H9 (cell line): Measurements from ENCODE around the gene BEST1. TPM values are rescaled to one million over a fixed set of nuclear protein-coding genes. Genes with fewer than 3 reads are reported as not detected.

ENCODE experiments used
- DNase-seq: peaks from one replicate; pipeline ENCODE4 v3.0.0-alpha.2; 2017
- H2AFZ ChIP-seq: one replicate; pipeline ENCODE4 v1.6.1; 2013; ENCODE audit warnings: mild to moderate bottlenecking, low read length, control low read depth, moderate library complexity
- H2AK5ac ChIP-seq: 2 replicates; pipeline ENCODE4 v1.6.1; 2013; ENCODE audit warnings: low read length, control low read depth, mixed read lengths; ENCODE audit not compliant: insufficient read length
- H2BK120ac ChIP-seq: one replicate; pipeline ENCODE4 v1.6.1; 2013; ENCODE audit warnings: low read depth, mild to moderate bottlenecking, low read length, control low read depth, inconsistent platforms; ENCODE audit not compliant: poor library complexity, severe bottlenecking
- H2BK12ac ChIP-seq: 2 replicates; pipeline ENCODE4 v1.6.1; 2013; ENCODE audit warnings: low read length, control low read depth, mixed read lengths, low read depth; ENCODE audit not compliant: insufficient read length
- H2BK15ac ChIP-seq: 2 replicates; pipeline ENCODE4 v1.6.1; 2013; ENCODE audit warnings: low read depth, low read length, control low read depth
- H2BK20ac ChIP-seq: one replicate; pipeline ENCODE4 v1.6.1; 2013; ENCODE audit warnings: low read depth, mild to moderate bottlenecking, low read length, control low read depth, inconsistent platforms; ENCODE audit not compliant: poor library complexity, severe bottlenecking
- H2BK5ac ChIP-seq: 2 replicates; pipeline ENCODE4 v1.6.1; 2013; ENCODE audit warnings: low read length, control low read depth, mixed read lengths; ENCODE audit not compliant: insufficient read length
- H3K14ac ChIP-seq: 2 replicates; pipeline ENCODE4 v1.6.1; 2013; ENCODE audit warnings: low read length, control low read depth; ENCODE audit not compliant: insufficient read depth
- H3K18ac ChIP-seq: 2 replicates; pipeline ENCODE4 v1.6.1; 2013; ENCODE audit warnings: low read depth, mild to moderate bottlenecking, mixed read lengths, low read length, control low read depth; ENCODE audit not compliant: insufficient read length
- H3K23ac ChIP-seq: 2 replicates; pipeline ENCODE4 v1.6.1; 2013; ENCODE audit warnings: low read length, control low read depth, mixed read lengths, low read depth; ENCODE audit not compliant: insufficient read length
- H3K23me2 ChIP-seq: 2 replicates; pipeline ENCODE4 v1.6.1; 2013; ENCODE audit warnings: low read depth, mild to moderate bottlenecking, mixed read lengths, low read length, control low read depth; ENCODE audit not compliant: insufficient read length, poor library complexity, severe bottlenecking
- H3K27ac ChIP-seq: 2 replicates; pipeline ENCODE4 v1.5.1; 2013; ENCODE audit warnings: low read length, control low read depth, mixed read lengths, low read depth; ENCODE audit not compliant: insufficient read length
- H3K27me3 ChIP-seq: 2 replicates; pipeline ENCODE4 v1.6.1; 2013; ENCODE audit warnings: low read length, control low read depth, inconsistent platforms; ENCODE audit not compliant: insufficient read depth
- H3K4ac ChIP-seq: 2 replicates; pipeline ENCODE4 v1.6.1; 2013; ENCODE audit warnings: low read depth, mild to moderate bottlenecking, control low read depth, inconsistent platforms, low read length, moderate library complexity
- H3K4me1 ChIP-seq: 2 replicates; pipeline ENCODE4 v1.6.1; 2013; ENCODE audit warnings: low read length, control low read depth, inconsistent platforms; ENCODE audit not compliant: insufficient read depth
- H3K4me2 ChIP-seq: 2 replicates; pipeline ENCODE4 v1.6.1; 2013; ENCODE audit warnings: low read length, control low read depth, mixed read lengths; ENCODE audit not compliant: insufficient read length, insufficient read depth
- H3K56ac ChIP-seq: 2 replicates; pipeline ENCODE4 v1.6.1; 2013; ENCODE audit warnings: low read depth, mild to moderate bottlenecking, mixed read lengths, low read length, control low read depth; ENCODE audit not compliant: insufficient read length
- H3K79me1 ChIP-seq: 2 replicates; pipeline ENCODE4 v1.6.1; 2013; ENCODE audit warnings: low read depth, mild to moderate bottlenecking, moderate library complexity, low read length, control low read depth, inconsistent platforms; ENCODE audit not compliant: insufficient read depth, poor library complexity, severe bottlenecking
- H3K79me2 ChIP-seq: 2 replicates; pipeline ENCODE4 v1.6.1; 2013; ENCODE audit warnings: low read length, control low read depth, inconsistent platforms; ENCODE audit not compliant: insufficient read depth
- H3K9ac ChIP-seq: 2 replicates; pipeline ENCODE4 v1.6.1; 2013; ENCODE audit warnings: low read length, control low read depth, mixed read lengths; ENCODE audit not compliant: insufficient read length; ENCODE audit errors: extremely low read depth
- H3K9me3 ChIP-seq: one replicate; pipeline ENCODE4 v1.6.1; 2013; ENCODE audit warnings: low read depth, low read length, inconsistent platforms; ENCODE audit not compliant: control insufficient read depth
- H3T11ph ChIP-seq: one replicate; pipeline ENCODE4 v1.6.1; 2013; ENCODE audit warnings: mild to moderate bottlenecking, low read length, control low read depth, inconsistent platforms
- H4K20me1 ChIP-seq: one replicate; pipeline ENCODE4 v1.6.1; 2013; ENCODE audit not compliant: control insufficient read depth, insufficient read length, insufficient read depth
- H4K5ac ChIP-seq: 2 replicates; pipeline ENCODE4 v1.6.1; 2013; ENCODE audit warnings: low read depth, mild to moderate bottlenecking, mixed read lengths, low read length, control low read depth; ENCODE audit not compliant: insufficient read length
- H4K8ac ChIP-seq: replicated peaks from 2 replicates; pipeline ENCODE4 v1.6.1; 2013; ENCODE audit warnings: low read length, control low read depth, mixed read lengths, low read depth; ENCODE audit not compliant: insufficient read length
- H4K91ac ChIP-seq: 2 replicates; pipeline ENCODE4 v1.6.1; 2013; ENCODE audit warnings: low read depth, mild to moderate bottlenecking, moderate library complexity, mixed read lengths, low read length, control low read depth; ENCODE audit not compliant: insufficient read length
- H3K27ac Mint-ChIP-seq, 3 experiments: 2 replicates in 2 of 3; 3 replicates in 1 of 3; pipeline ENCODE4 v1.8.0; 2020 to 2021; ENCODE audit warnings: mixed read lengths in 3 of 3, mild to moderate bottlenecking in 1 of 3, moderate library complexity in 1 of 3
- H3K27me3 Mint-ChIP-seq: 2 replicates; pipeline ENCODE4 v1.8.0; 2021; ENCODE audit warnings: low read depth, mild to moderate bottlenecking, moderate library complexity, mixed read lengths
- H3K36me3 Mint-ChIP-seq, 3 experiments: 2 replicates in 2 of 3; 3 replicates in 1 of 3; pipeline ENCODE4 v1.8.0; 2020 to 2021; ENCODE audit warnings: low read depth in 3 of 3, mixed read lengths in 3 of 3; ENCODE audit not compliant: insufficient read depth in 1 of 3
- H3K4me1 Mint-ChIP-seq, 2 experiments: 2 replicates each; pipeline ENCODE4 v1.8.0; 2020; ENCODE audit warnings: mixed read lengths in 2 of 2
- H3K4me3 Mint-ChIP-seq, 2 experiments: 2 replicates in 1 of 2; 3 replicates in 1 of 2; pipeline ENCODE4 v1.8.0; 2020 to 2021; ENCODE audit warnings: mild to moderate bottlenecking in 2 of 2, mixed read lengths in 2 of 2, moderate library complexity in 1 of 2
- H3K9me3 Mint-ChIP-seq, 2 experiments: 2 replicates in 1 of 2; 3 replicates in 1 of 2; pipeline ENCODE4 v1.8.0; 2020; ENCODE audit warnings: mild to moderate bottlenecking in 2 of 2, mixed read lengths in 2 of 2, moderate library complexity in 1 of 2
- CTCF ChIP-seq: fragments of 200-600 bp; sonication (generic); conservative IDR thresholded peaks from 3 replicates; pipeline ENCODE4 v1.8.0; 2021; ENCODE audit warnings: antibody characterized with exemption, mild to moderate bottlenecking
- WGBS: extraction: QIAGEN DNeasy Blood & Tissue Kit; methylation state at CpG from one replicate; pipeline ENCODE4 v1.1.7; 2013; ENCODE audit warnings: missing lambda C conversion rate, low lambda C conversion rate, mixed read lengths; ENCODE audit not compliant: insufficient read length; ENCODE audit errors: extremely low coverage; 5-methylcytosine and 5-hydroxymethylcytosine counted together
- total RNA-seq: library from RNA; stranded (reverse); gene quantifications from 2 replicates; pipeline ENCODE4 v1.2.1, GENCODE V29; 2021

Gene BEST1
- total RNA-seq, 1 experiment from 2014 or later: 0.24 TPM

GRCh38 chr11:61985869-61986268, 35.7 kb downstream of the BEST1 start:
- Histone ChIP-seq H2BK120ac (no peak overlapping the region), H3K9me3 (no peaks in the 10 kb centered on the region), H3T11ph (no peak overlapping the region), H2AK5ac (no peak overlapping the region), H3K27ac (no peak overlapping the region), H4K5ac (no peak overlapping the region), H4K8ac (no peak overlapping the region), H2BK15ac (no peak overlapping the region), H3K23ac (no peak overlapping the region), H2AFZ (no peak overlapping the region), H3K18ac (no peak overlapping the region), H3K56ac (no peak overlapping the region), H3K79me1 (no peaks in the 10 kb centered on the region), H3K4me2 (no peak overlapping the region), H4K20me1 (no peaks in the 10 kb centered on the region), H4K91ac (no peak overlapping the region), H2BK20ac (no peak overlapping the region), H3K23me2 (no peaks in the 10 kb centered on the region), H2BK12ac (no peak overlapping the region), H3K14ac (no peak overlapping the region), H3K27me3 (peaks cover 5% of the 10 kb centered on the region; the same call in 1 of the 2 replicates), H3K4ac (no peak overlapping the region), H3K9ac (no peak overlapping the region), H3K79me2 (no peaks in the 10 kb centered on the region), H2BK5ac (no peak overlapping the region), H3K4me1 (no peaks in the 10 kb centered on the region)
- H3K4me1 Mint-ChIP-seq: peaks cover 20% of the 10 kb centered on the region in 2 experiments
- no peak for TF ChIP-seq CTCF
- peaks cover 23 to 25% of the 10 kb centered on the region in 2 experiments for H3K9me3 Mint-ChIP-seq
- no CpG with 5 or more reads among the region's 5 CpGs for WGBS
- H3K27me3 Mint-ChIP-seq: peaks cover 93% of the 10 kb centered on the region
- no peak overlapping the region for H3K4me3 Mint-ChIP-seq
- no peak for DNase-seq
- no peak overlapping the region for H3K27ac Mint-ChIP-seq
- peaks cover 5 to 21% (median 19%) of the 10 kb centered on the region in 3 experiments for H3K36me3 Mint-ChIP-seq
